ENCODE measurements around the gene RORC.

RORC gene

GRCh38 chr1:151819976-151820623, 11.5 kb downstream of the RORC start:
- TF ChIP-seq EZH2 (IDR thresholded peaks at IDR 0.05; ENCODE audit: borderline replicate concordance, low read length) = no peak
- TF ChIP-seq CTCF (IDR thresholded peaks at IDR 0.05; ENCODE audit: low read length) = no peak
- Histone ChIP-seq H3K9ac (ENCODE audit: low read length) (no peak overlapping the region), H3K27ac (ENCODE audit: low read depth, low read length, poor library complexity, severe bottlenecking) (no peak overlapping the region), H2AFZ (ENCODE audit: low read length) (no peak overlapping the region), H3K36me3 (ENCODE audit: insufficient read depth, low read length) (no peaks in the 10 kb centered on the region), H3K79me2 (ENCODE audit: insufficient read depth, low read length) (no peaks in the 10 kb centered on the region), H3K4me1 (ENCODE audit: insufficient read depth, low read length, severe bottlenecking) (no peaks in the 10 kb centered on the region), H3K27me3 (ENCODE audit: insufficient read depth, low read length) (peaks cover 7% of the 10 kb centered on the region; the same call in 1 of the 2 replicates), H4K20me1 (ENCODE audit: insufficient read depth, low read length) (no peaks in the 10 kb centered on the region), H3F3A (ENCODE audit: insufficient read depth, low read length) (no peaks in the 10 kb centered on the region), H3K4me2 (ENCODE audit: low read length) (no peak overlapping the region), H3K4me3 (ENCODE audit: low read depth, low read length, poor library complexity, severe bottlenecking) (no peak overlapping the region), H3K9me3 (ENCODE audit: low read length) (no peaks in the 10 kb centered on the region), H3K9me2 (ENCODE audit: low read depth, low read length) (no peaks in the 10 kb centered on the region)

GRCh38 chr1:151819227-151819835, 12.3 kb downstream of the RORC start:
- no peak overlapping the region for H3K27ac ChIP-seq (ENCODE audit: low read depth, low read length, poor library complexity, severe bottlenecking)
- H3K9me3 ChIP-seq (ENCODE audit: low read length) = no peaks in the 10 kb centered on the region
- H3F3A ChIP-seq (ENCODE audit: insufficient read depth, low read length) = no peaks in the 10 kb centered on the region
- no peaks in the 10 kb centered on the region for H3K9me2 ChIP-seq (ENCODE audit: low read depth, low read length)
- H3K79me2 ChIP-seq (ENCODE audit: insufficient read depth, low read length) = no peaks in the 10 kb centered on the region
- peaks cover 7% of the 10 kb centered on the region; the same call in 1 of the 2 replicates for H3K27me3 ChIP-seq (ENCODE audit: insufficient read depth, low read length)
- no peak overlapping the region for H3K9ac ChIP-seq (ENCODE audit: low read length)
- no peak overlapping the region for H3K4me2 ChIP-seq (ENCODE audit: low read length)
- no peak overlapping the region for H2AFZ ChIP-seq (ENCODE audit: low read length)
- H3K36me3 ChIP-seq (ENCODE audit: insufficient read depth, low read length) = no peaks in the 10 kb centered on the region
- H3K4me3 ChIP-seq (ENCODE audit: low read depth, low read length, poor library complexity, severe bottlenecking) = no peak overlapping the region
- H4K20me1 ChIP-seq (ENCODE audit: insufficient read depth, low read length) = no peaks in the 10 kb centered on the region
- TF ChIP-seq CTCF (IDR thresholded peaks at IDR 0.05; ENCODE audit: low read length) (no peak), EZH2 (IDR thresholded peaks at IDR 0.05; ENCODE audit: borderline replicate concordance, low read length) (no peak)
- H3K4me1 ChIP-seq (ENCODE audit: insufficient read depth, low read length, severe bottlenecking) = no peaks in the 10 kb centered on the region

- H3K4me2 ChIP-seq (ENCODE audit: low read length) = no peak overlapping the region
- peaks cover 10% of the 10 kb centered on the region; the same call in 1 of the 2 replicates for H3K27me3 ChIP-seq (ENCODE audit: insufficient read depth, low read length)
- H3K9ac ChIP-seq (ENCODE audit: low read length) = no peak overlapping the region
Observed at GRCh38 chr1:151817353-151817730, 14.3 kb downstream of the RORC start.

More at GRCh38 chr1:151817353-151817730, 14.3 kb downstream of the RORC start:
- H3K79me2 ChIP-seq (ENCODE audit: insufficient read depth, low read length) = no peaks in the 10 kb centered on the region
- no peaks in the 10 kb centered on the region for H3K9me3 ChIP-seq (ENCODE audit: low read length)
- no peak overlapping the region for H3K4me3 ChIP-seq (ENCODE audit: low read depth, low read length, poor library complexity, severe bottlenecking)
- TF ChIP-seq CTCF (IDR thresholded peaks at IDR 0.05; ENCODE audit: low read length) = no peak
- TF ChIP-seq EZH2 (IDR thresholded peaks at IDR 0.05; ENCODE audit: borderline replicate concordance, low read length) = no peak
- H4K20me1 ChIP-seq (ENCODE audit: insufficient read depth, low read length) = no peaks in the 10 kb centered on the region
- no peaks in the 10 kb centered on the region for H3K9me2 ChIP-seq (ENCODE audit: low read depth, low read length)
- H3F3A ChIP-seq (ENCODE audit: insufficient read depth, low read length) = no peaks in the 10 kb centered on the region
- no peak overlapping the region for H2AFZ ChIP-seq (ENCODE audit: low read length)
- H3K36me3 ChIP-seq (ENCODE audit: insufficient read depth, low read length) = no peaks in the 10 kb centered on the region
- no peak overlapping the region for H3K27ac ChIP-seq (ENCODE audit: low read depth, low read length, poor library complexity, severe bottlenecking)
- H3K4me1 ChIP-seq (ENCODE audit: insufficient read depth, low read length, severe bottlenecking) = no peaks in the 10 kb centered on the region
